Measurements from ENCODE around the gene OVOL1. TPM values are rescaled to one million over a fixed set of nuclear protein-coding genes. Genes with fewer than 3 reads are reported as not detected.

OVOL1 gene
- total and polyA plus RNA-seq, 4 experiments from 2014 or later: not detected

DNA sequence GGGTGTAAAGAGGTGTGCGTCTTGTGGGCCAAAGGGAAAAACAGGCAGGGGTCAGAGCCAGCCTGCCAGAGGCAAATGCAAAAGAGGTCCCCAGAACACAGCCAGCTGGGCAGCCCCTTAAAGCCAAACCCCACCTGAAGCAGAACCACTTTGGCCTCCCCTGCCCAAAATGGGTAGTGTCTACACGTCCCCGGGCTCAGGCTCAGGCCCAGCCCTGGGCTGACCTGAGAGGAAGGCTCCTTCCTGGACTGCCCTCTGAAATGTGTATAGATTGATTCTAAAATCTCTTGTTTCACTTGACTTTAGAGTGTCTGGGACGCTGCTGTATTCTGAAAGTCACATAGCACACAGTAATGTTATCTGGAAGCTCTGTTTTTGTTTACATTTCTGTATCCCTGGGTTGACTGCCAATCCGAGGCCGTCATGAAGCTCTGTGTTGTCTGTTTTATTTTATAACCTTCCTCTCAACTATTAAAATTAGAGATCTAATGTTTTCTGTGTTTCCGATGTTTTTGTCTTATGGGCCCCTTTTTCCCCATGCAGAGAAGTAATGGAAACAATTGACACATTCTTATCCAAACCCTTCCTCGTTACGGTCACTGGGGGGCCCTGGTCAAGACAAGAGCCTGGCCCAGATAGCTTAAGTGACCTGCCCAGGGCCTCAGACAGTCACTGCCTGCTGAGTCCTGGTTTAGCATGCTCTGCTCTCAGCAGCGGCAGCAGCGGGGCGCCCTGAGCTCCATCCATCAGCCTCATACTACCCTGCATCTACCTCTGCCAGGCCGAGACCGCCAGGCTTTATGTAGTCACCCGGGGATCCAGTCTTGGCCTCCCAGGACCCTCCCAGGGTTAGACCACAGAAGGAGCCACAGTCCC lies 10.1 kb downstream of the OVOL1 start:
- H3K36me3 Mint-ChIP-seq: no peaks in the 10 kb centered on the region

DNA sequence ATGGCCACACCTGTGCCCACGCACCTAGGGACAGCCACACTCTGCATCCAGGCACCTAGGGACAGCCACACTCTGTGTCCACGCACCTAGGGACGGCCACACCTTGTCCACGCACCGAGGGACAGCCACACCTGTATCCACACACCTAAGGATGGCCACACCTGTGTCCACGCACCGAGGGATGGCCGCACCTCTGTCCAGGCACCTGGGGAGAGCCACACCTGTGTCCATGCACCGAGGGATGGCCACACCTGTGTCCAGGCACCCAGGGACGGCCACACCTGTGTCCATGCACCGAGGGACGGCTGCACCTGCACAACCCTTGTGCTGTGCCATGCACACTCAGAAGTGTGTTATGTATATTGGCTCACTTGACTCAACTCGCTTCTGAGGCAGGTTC lies 10.8 kb downstream of the OVOL1 start:
- CTCF ChIA-PET (ENCODE audit: partially characterized antibody): interaction anchor here (0.7 to 1.5 kb wide), 2 partner anchors 27 to 43 kb away, joined by 3 read pairs; no protein-coding TSS in a partner anchor
- intact Hi-C loops (cut with micrococcal nuclease): no loop called here
- H3K27ac Mint-ChIP-seq: no peak overlapping the region

More for the DNA sequence above, 10.1 kb downstream of the OVOL1 start:
- no peak overlapping the region for H3K4me3 ChIP-seq (ENCODE audit: low read length in 2 of 2)
- ChIA-PET CTCF (ENCODE audit: partially characterized antibody) (interaction anchor here (0.6 to 1.5 kb wide), 2 partner anchors 26 to 85 kb away, joined by 3 read pairs; no protein-coding TSS in a partner anchor), POLR2A (ENCODE audit: partially characterized antibody) (no interaction called here)
- no peak for DNase-seq
- no peaks in the 10 kb centered on the region for H3K27me3 ChIP-seq (ENCODE audit: insufficient read depth, low read length)
- H3K9me3 ChIP-seq (ENCODE audit: control insufficient read depth in 1 of 2, low read length in 2 of 2): no peaks in the 10 kb centered on the region
- H3K27ac ChIP-seq (ENCODE audit: low read depth, low read length): no peak overlapping the region
- H3K27me3 Mint-ChIP-seq: peaks cover 5 to 14% of the 10 kb centered on the region in 2 donors
- no peak overlapping the region for H3K4me3 Mint-ChIP-seq
- H3K4me1 Mint-ChIP-seq: peaks cover 0 to 4% (median 0%) of the 10 kb centered on the region in 4 donors
- H3K4me1 ChIP-seq (ENCODE audit: insufficient read depth, low read length): peaks cover 2% of the 10 kb centered on the region
- H3K9me3 Mint-ChIP-seq: peaks cover 0 to 1% (median 0%) of the 10 kb centered on the region in 8 donors
- no peak overlapping the region for H3K27ac Mint-ChIP-seq
- intact Hi-C loops (cut with micrococcal nuclease): no loop called here
- H3K36me3 ChIP-seq (ENCODE audit: insufficient read depth, low read length): no peaks in the 10 kb centered on the region

DNA sequence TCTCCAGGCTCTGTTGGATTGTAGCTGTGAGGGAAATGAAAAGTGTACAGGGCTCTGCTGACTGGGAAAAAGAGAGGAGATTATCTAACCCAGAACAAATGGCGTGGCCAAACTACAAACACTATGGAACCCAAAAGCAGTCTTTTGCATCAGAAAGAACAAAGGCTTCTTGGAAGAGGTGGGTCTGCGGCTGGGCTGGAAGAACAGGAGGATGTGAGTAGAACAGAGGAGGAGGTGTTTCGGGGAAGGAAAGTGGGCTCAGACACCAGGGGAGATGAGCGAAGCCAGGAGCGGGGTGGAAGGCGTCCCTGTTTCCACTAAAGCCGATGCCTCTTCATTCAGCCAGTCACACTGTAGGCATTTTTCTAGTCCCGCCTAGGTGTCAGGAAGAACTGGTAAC lies 12.0 kb downstream of the OVOL1 start:
- H3K36me3 Mint-ChIP-seq: no peaks in the 10 kb centered on the region
- POLR2A ChIA-PET (ENCODE audit: partially characterized antibody): no interaction called here
- H3K27me3 Mint-ChIP-seq: peaks cover 11 to 22% of the 10 kb centered on the region in 2 donors

More for the DNA sequence above, 10.8 kb downstream of the OVOL1 start:
- Mint-ChIP-seq H3K27me3 (peaks cover 5 to 15% of the 10 kb centered on the region in 2 donors), H3K9me3 (peaks cover 0 to 1% (median 0%) of the 10 kb centered on the region in 8 donors), H3K4me1 (no peaks in the 10 kb centered on the region), H3K4me3 (no peak overlapping the region), H3K36me3 (no peaks in the 10 kb centered on the region)
- H3K36me3 ChIP-seq (ENCODE audit: insufficient read depth, low read length): no peaks in the 10 kb centered on the region
- H3K4me3 ChIP-seq (ENCODE audit: low read length in 2 of 2): no peak overlapping the region
- H3K27ac ChIP-seq (ENCODE audit: low read depth, low read length): no peak overlapping the region
- POLR2A ChIA-PET (ENCODE audit: partially characterized antibody): no interaction called here
- peaks cover under 1% of the 10 kb centered on the region for H3K27me3 ChIP-seq (ENCODE audit: insufficient read depth, low read length)
- no peaks in the 10 kb centered on the region for H3K4me1 ChIP-seq (ENCODE audit: insufficient read depth, low read length)
- DNase-seq: no peak
- H3K9me3 ChIP-seq (ENCODE audit: control insufficient read depth in 1 of 2, low read length in 2 of 2): no peaks in the 10 kb centered on the region

DNA sequence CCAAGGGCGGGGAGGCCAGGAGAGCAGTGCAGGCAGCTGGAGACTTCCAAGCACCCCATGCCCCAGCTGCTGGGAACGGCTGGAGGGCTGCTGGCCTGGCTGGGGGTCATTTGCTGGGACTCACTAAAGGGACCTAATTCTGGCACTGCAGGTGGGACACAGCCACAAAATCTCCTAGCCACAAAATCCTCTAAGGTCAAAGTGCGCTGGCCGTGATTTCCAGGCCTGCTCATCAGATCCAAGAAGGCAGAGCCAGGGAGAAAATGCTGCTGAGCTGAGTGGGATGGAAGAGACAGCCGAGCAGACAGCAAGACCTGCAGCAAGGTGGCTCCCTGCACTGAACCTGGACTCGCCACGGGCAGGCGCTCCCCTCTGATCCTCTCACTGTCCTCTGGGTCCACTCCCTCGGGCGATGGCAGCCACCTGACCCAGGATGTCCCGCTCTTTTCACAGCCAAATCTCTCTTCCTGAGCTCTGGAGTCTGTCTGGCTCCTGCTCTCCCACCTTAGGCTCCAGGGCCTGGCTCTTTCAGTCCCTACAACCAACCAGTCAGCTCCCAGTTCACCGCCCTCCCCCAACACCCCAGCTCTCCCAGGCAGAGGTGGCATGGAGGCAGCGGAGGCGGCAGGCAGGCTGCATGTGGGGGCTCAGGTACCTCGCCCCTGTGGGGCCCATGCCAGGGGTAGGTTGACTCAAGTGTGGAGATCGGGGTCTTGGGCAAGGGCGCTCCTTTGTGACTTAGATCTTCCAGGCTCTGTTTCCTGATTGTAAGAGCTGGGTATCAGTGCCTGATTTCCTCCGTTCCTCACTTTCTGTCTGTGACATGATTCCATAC lies 14.5 kb downstream of the OVOL1 start:
- H3K4me3 ChIP-seq (ENCODE audit: low read length in 2 of 2): no peak overlapping the region
- peaks cover 12% of the 10 kb centered on the region for H3K27me3 ChIP-seq (ENCODE audit: insufficient read depth, low read length)
- no peak for DNase-seq
- no peaks in the 10 kb centered on the region for H3K36me3 Mint-ChIP-seq
- H3K27ac Mint-ChIP-seq: no peak overlapping the region
- no peaks in the 10 kb centered on the region for H3K4me1 ChIP-seq (ENCODE audit: insufficient read depth, low read length)
- peaks cover 0 to 1% (median 0%) of the 10 kb centered on the region in 8 donors for H3K9me3 Mint-ChIP-seq
- no peaks in the 10 kb centered on the region for H3K4me1 Mint-ChIP-seq
- H3K9me3 ChIP-seq (ENCODE audit: control insufficient read depth in 1 of 2, low read length in 2 of 2): no peaks in the 10 kb centered on the region
- ChIA-PET CTCF (ENCODE audit: partially characterized antibody) (no interaction called here), POLR2A (ENCODE audit: partially characterized antibody) (no interaction called here)
- H3K27me3 Mint-ChIP-seq: peaks cover 11 to 22% of the 10 kb centered on the region in 2 donors
- intact Hi-C loops (cut with micrococcal nuclease): no loop called here
- H3K4me3 Mint-ChIP-seq: no peak overlapping the region
- no peaks in the 10 kb centered on the region for H3K36me3 ChIP-seq (ENCODE audit: insufficient read depth, low read length)
- no peak overlapping the region for H3K27ac ChIP-seq (ENCODE audit: low read depth, low read length)

More for the DNA sequence above, 12.0 kb downstream of the OVOL1 start:
- intact Hi-C loops (cut with micrococcal nuclease): no loop called here
- Mint-ChIP-seq H3K9me3 (peaks cover 0 to 1% (median 0%) of the 10 kb centered on the region in 8 donors), H3K4me3 (no peak overlapping the region), H3K4me1 (no peaks in the 10 kb centered on the region), H3K27ac (no peak overlapping the region)
- DNase-seq: peak in 1 of 5 donors; percentile 7
- H3K9me3 ChIP-seq (ENCODE audit: control insufficient read depth in 1 of 2, low read length in 2 of 2): no peaks in the 10 kb centered on the region
- CTCF ChIA-PET (ENCODE audit: partially characterized antibody): interaction anchor here (1.5 kb wide), 1 partner anchor 28 kb away, joined by 3 read pairs; no protein-coding TSS in a partner anchor
- no peaks in the 10 kb centered on the region for H3K36me3 ChIP-seq (ENCODE audit: insufficient read depth, low read length)
- no peak overlapping the region for H3K4me3 ChIP-seq (ENCODE audit: low read length in 2 of 2)
- no peaks in the 10 kb centered on the region for H3K4me1 ChIP-seq (ENCODE audit: insufficient read depth, low read length)
- H3K27ac ChIP-seq (ENCODE audit: low read depth, low read length): no peak overlapping the region
- H3K27me3 ChIP-seq (ENCODE audit: insufficient read depth, low read length): peaks cover 8% of the 10 kb centered on the region

DNA sequence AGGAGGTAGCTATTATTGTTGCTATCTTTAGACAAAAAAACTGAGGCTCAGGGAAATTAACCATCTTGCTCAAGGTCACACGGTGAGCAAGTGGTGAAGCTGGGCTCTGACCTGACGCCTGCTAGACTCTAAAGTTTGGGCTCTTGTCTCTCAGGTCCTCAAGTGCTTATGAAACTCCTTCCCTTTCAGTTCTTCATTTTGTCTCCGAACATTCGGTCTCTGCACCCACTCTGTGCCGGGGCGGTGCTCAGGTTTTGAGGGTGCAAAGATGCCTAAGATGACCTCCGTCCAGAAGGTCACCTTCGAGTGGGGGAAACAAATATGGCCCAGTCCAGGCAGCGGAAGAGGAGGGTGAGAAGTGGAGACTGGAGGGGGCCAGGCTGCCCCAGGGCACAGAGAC lies 16.0 kb downstream of the OVOL1 start:
- intact Hi-C loops (cut with micrococcal nuclease): no loop called here
- no peaks in the 10 kb centered on the region for H3K4me1 ChIP-seq (ENCODE audit: insufficient read depth, low read length)
- H3K27ac Mint-ChIP-seq: no peak overlapping the region
- DNase-seq: no peak
- H3K36me3 Mint-ChIP-seq: no peaks in the 10 kb centered on the region
- H3K4me3 Mint-ChIP-seq: no peak overlapping the region
- peaks cover 11 to 26% of the 10 kb centered on the region in 2 donors for H3K27me3 Mint-ChIP-seq
- no peak overlapping the region for H3K27ac ChIP-seq (ENCODE audit: low read depth, low read length)
- H3K36me3 ChIP-seq (ENCODE audit: insufficient read depth, low read length): no peaks in the 10 kb centered on the region
- no peaks in the 10 kb centered on the region for H3K4me1 Mint-ChIP-seq
- ChIA-PET CTCF (ENCODE audit: partially characterized antibody) (interaction anchor here (0.7 kb wide), 2 partner anchors 99 to 177 kb away, joined by 3 read pairs; no protein-coding TSS in a partner anchor), POLR2A (ENCODE audit: partially characterized antibody) (no interaction called here)
- no peaks in the 10 kb centered on the region for H3K9me3 ChIP-seq (ENCODE audit: control insufficient read depth in 1 of 2, low read length in 2 of 2)
- peaks cover 12% of the 10 kb centered on the region for H3K27me3 ChIP-seq (ENCODE audit: insufficient read depth, low read length)
- H3K9me3 Mint-ChIP-seq: peaks cover 0 to 1% (median 0%) of the 10 kb centered on the region in 8 donors
- H3K4me3 ChIP-seq (ENCODE audit: low read length in 2 of 2): no peak overlapping the region

DNA sequence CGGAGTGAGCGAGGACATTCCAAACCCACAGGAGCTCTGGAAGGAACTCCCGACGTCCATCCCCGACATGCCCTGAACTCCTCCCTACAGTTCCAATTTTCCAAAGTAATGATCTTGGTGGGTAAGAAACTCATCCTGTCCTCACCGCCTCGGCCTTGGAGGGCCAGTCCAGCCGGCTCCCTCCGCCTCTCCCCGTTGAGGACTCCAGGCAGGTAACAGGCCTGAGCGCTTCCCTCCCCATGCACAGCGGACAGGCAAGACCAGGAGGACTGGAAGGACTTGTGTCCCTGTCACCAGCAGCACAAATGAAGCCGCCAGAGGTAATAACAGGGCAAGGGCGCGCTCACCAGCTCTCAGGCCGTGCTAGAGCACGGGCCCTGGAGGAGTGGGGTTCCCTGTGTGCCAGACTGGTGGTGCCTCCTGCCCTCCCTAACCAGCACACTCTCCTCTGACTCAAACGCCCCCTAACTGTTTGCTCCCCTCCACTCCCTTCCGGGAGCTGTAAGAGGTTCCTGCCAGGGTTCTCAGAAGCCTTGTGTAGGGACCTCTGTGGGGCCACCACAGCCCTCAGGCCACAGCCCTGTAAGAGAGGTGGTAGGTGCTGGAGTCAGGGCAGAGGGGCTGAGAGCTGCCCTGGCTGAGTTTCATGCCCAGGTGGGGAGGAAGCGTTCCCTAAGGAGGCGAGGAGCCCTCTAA lies 17.1 kb downstream of the OVOL1 start:
- Histone ChIP-seq H3K27ac (ENCODE audit: low read depth, low read length) (no peak overlapping the region), H3K36me3 (ENCODE audit: insufficient read depth, low read length) (no peaks in the 10 kb centered on the region), H3K4me3 (ENCODE audit: low read length in 2 of 2) (no peak overlapping the region), H3K9me3 (ENCODE audit: control insufficient read depth in 1 of 2, low read length in 2 of 2) (no peaks in the 10 kb centered on the region), H3K4me1 (ENCODE audit: insufficient read depth, low read length) (no peaks in the 10 kb centered on the region), H3K27me3 (ENCODE audit: insufficient read depth, low read length) (peaks cover 12% of the 10 kb centered on the region)
- Mint-ChIP-seq H3K27ac (no peak overlapping the region), H3K9me3 (peaks cover 0 to under 1% (median 0%) of the 10 kb centered on the region in 8 donors), H3K27me3 (peaks cover 12 to 21% of the 10 kb centered on the region in 2 donors), H3K4me1 (no peaks in the 10 kb centered on the region), H3K4me3 (no peak overlapping the region), H3K36me3 (no peaks in the 10 kb centered on the region)
- intact Hi-C loops (cut with micrococcal nuclease): no loop called here
- DNase-seq: no peak
- CTCF ChIA-PET (ENCODE audit: partially characterized antibody): interaction anchor here (0.7 kb wide), 1 partner anchor 178 kb away, joined by 3 read pairs; no protein-coding TSS in a partner anchor
- POLR2A ChIA-PET (ENCODE audit: partially characterized antibody): no interaction called here
